ENCODE data around the gene SLC36A4. TPM values are rescaled to one million over a fixed set of nuclear protein-coding genes. Genes with fewer than 3 reads are reported as not detected.
A peak's percentile ranks its signal among the peaks of the same experiment; 100 is the strongest.
"Not testable (repeated sequence)": the region's sequence is repeated elsewhere in the genome, so short reads cannot be mapped to it uniquely, and the experiment has no call there.

Gene SLC36A4
- total RNA-seq (2021) (28.2 and 31.0 TPM in 2 replicates), Bru-seq, nascent RNA (percentile 90 among the genes with signal in this experiment), BruChase-seq, experiment 1, labeled RNA remaining after a 2-hour chase (percentile 77 among the genes with signal in this experiment), BruChase-seq, experiment 2, labeled RNA remaining after a 6-hour chase (percentile 74 among the genes with signal in this experiment)
- long read RNA-seq, full-length matches to known transcripts: 38 of 60 reads
- long read RNA-seq, partial matches to known transcripts: 5 of 60 reads
- long read RNA-seq, other reads (novel, unspliced or antisense): 17 of 60 reads

- H3K4me3 ChIP-seq (ENCODE audit: low read depth, low read length, poor library complexity, severe bottlenecking): peak within 1 kb of the TSS; percentile 64
- H3K27ac ChIP-seq (ENCODE audit: low read depth, low read length, poor library complexity, severe bottlenecking): peak within 1 kb of the TSS; percentile 89
- ChIA-PET CTCF (no interaction called here), POLR2A (ENCODE audit: low non-redundant PET) (no interaction called here)
- H3K36me3 ChIP-seq (ENCODE audit: insufficient read depth, low read length, poor library complexity, severe bottlenecking): no peaks in the 10 kb centered on the region
- H3K4me1 ChIP-seq (ENCODE audit: insufficient read depth, low read length, poor library complexity, severe bottlenecking): peaks cover 5% of the 10 kb centered on the region
- H3K27me3 ChIP-seq (replicated peaks; ENCODE audit: insufficient read depth, low read depth, low read length, poor library complexity): peaks cover 9% of the 10 kb centered on the region
- peak; percentile 96 for DNase-seq (ENCODE audit: low spot score)
- H3K9me3 ChIP-seq (ENCODE audit: low read depth, low read length, poor library complexity, severe bottlenecking): no peaks in the 10 kb centered on the region
- intact Hi-C loops (cut with micrococcal nuclease; ENCODE audit: unreplicated experiment): no loop called here
- TF ChIP-seq CTCF (conservative IDR thresholded peaks at IDR 0.05; ENCODE audit: low read depth, low read length) (no peak), EZH2 (IDR thresholded peaks at IDR 0.05; ENCODE audit: borderline replicate concordance, low read depth, low read length, poor library complexity, severe bottlenecking) (no peak)
- BruUV-seq (replicated peaks): no TSS peak
Measured at GRCh38 chr11:93197380-93198214, at the start of gene SLC36A4. SLC36A4 (minus strand) TSS chr11:93197991; CDS start chr11:93197832, 159 bp downstream.

DNA sequence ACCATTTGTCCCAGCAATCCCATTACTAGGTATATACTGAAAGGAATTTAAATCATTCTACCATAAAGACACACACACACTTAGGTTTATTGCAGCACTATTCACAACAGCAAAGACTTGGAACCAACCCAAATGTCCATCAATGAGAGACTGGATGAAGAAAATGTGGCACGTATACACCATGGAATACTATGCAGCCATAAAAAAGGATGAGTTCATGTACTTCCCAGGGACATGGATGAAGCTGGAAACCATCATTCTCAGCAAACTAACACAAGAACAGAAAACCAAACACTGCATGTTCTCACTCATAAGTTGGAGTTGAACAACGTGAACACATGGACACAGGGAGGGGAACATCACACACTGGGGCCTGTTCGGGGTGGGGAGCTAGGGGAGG is 49.0 kb upstream of the SLC36A4 start:
- H3K36me3 ChIP-seq (ENCODE audit: insufficient read depth, low read length, poor library complexity, severe bottlenecking); CTCF ChIA-PET; H3K4me3 ChIP-seq (ENCODE audit: low read depth, low read length, poor library complexity, severe bottlenecking); H3K27me3 ChIP-seq (replicated peaks; ENCODE audit: insufficient read depth, low read depth, low read length, poor library complexity); H3K4me1 ChIP-seq (ENCODE audit: insufficient read depth, low read length, poor library complexity, severe bottlenecking); H3K9me3 ChIP-seq (ENCODE audit: low read depth, low read length, poor library complexity, severe bottlenecking); POLR2A ChIA-PET (ENCODE audit: low non-redundant PET); DNase-seq (ENCODE audit: low spot score); intact Hi-C loops (cut with micrococcal nuclease; ENCODE audit: unreplicated experiment); BruUV-seq (replicated peaks); H3K27ac ChIP-seq (ENCODE audit: low read depth, low read length, poor library complexity, severe bottlenecking): not testable (repeated sequence)

DNA sequence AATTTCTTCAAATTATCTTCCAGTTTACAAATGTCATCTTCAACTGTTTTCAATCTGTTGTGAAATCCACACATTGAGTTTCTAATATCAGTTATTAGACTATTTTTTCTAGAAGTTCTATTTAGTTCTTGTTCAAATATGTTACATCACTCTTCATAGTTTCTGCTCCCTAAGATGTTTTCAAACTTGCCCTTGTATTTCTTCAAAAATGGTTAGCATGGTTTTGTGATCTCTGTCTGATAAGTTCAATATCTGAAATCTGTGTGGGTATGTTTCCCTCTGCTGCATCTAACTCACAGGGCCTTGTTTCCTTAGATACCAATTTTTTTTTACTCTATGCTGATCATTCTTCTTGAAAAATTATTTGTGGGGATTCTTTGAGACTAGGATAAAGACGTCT is 46.2 kb upstream of the SLC36A4 start:
- CTCF ChIA-PET: no interaction called here
- no peak overlapping the region for H3K27ac ChIP-seq (ENCODE audit: low read depth, low read length, poor library complexity, severe bottlenecking)
- BruUV-seq (replicated peaks): no TSS peak
- H3K27me3 ChIP-seq (replicated peaks; ENCODE audit: insufficient read depth, low read depth, low read length, poor library complexity): peaks cover 17% of the 10 kb centered on the region
- intact Hi-C loops (cut with micrococcal nuclease; ENCODE audit: unreplicated experiment): no loop called here
- DNase-seq (ENCODE audit: low spot score): no peak
- H3K9me3 ChIP-seq (ENCODE audit: low read depth, low read length, poor library complexity, severe bottlenecking): no peaks in the 10 kb centered on the region
- H3K4me1 ChIP-seq (ENCODE audit: insufficient read depth, low read length, poor library complexity, severe bottlenecking): no peaks in the 10 kb centered on the region
- no peak overlapping the region for H3K4me3 ChIP-seq (ENCODE audit: low read depth, low read length, poor library complexity, severe bottlenecking)
- POLR2A ChIA-PET (ENCODE audit: low non-redundant PET): no interaction called here
- no peaks in the 10 kb centered on the region for H3K36me3 ChIP-seq (ENCODE audit: insufficient read depth, low read length, poor library complexity, severe bottlenecking)
- no peak for TF ChIP-seq EZH2 (IDR thresholded peaks at IDR 0.05; ENCODE audit: borderline replicate concordance, low read depth, low read length, poor library complexity, severe bottlenecking)
- no peak for TF ChIP-seq CTCF (conservative IDR thresholded peaks at IDR 0.05; ENCODE audit: low read depth, low read length)

Measured in A673 (cell line).